Body of pancreas (tissue), 4 donors: ENCODE results near the gene TSEN34.

Experiments
- POLR2A ChIP-seq, 3 donors: fragments of 450-650 bp; IDR thresholded peaks; one replicate each; pipeline ENCODE4 v1.6.1; 2016; ENCODE audit warnings: antibody characterized with exemption in 3 of 3, mild to moderate bottlenecking in 2 of 3
- TF ChIP-seq, protein P1 (sequence below), 7 experiments: fragments of 450-650 bp in 4 of 7; fragments of 200-600 bp in 3 of 7; sonication (generic) in 3 of 7; IDR thresholded peaks; one replicate each; pipeline ENCODE4 v1.5.1; 2016 to 2019; ENCODE audit warnings: antibody characterized with exemption in 7 of 7

DNA sequence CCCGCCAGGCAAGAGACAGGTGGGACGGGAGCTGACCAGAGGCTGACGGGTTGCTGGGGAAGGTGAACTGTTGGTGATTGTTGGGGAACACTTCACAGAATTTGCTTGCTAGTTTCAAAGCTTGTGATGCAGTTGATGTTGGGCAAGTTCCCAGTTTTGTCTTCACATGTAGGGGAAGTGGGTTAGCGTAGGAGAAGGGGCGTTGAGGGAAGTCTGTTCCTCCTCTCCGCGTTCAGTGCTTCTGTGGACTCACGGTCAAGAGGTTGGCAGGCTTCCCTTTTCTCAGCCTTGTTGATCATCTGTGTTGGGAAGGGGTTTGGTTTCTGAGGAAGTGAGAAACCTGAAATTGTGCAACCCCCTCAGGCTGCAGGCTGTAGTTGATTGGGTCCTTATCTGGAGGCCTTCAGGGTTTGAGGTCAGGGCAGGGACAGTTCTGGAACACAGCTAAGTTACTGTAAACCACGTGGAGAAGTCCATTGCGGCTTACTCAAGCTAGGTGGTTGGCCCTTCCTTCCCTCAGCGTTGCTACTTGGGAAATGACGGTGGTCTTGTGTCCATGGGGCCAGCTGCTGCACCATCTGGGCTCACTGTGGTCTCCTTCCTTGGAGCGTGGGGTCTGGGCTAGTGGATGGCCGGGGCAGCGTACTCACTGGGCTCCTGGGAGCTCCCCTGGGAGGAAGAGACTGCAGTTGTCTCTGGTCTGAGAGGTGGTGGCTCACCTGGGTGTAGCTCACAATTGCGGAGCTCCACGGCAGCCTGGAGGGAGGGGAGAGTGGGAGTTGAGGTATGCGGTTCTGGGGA, 17.1 kb downstream of the TSEN34 start:
- TF ChIP-seq, protein P1, sequence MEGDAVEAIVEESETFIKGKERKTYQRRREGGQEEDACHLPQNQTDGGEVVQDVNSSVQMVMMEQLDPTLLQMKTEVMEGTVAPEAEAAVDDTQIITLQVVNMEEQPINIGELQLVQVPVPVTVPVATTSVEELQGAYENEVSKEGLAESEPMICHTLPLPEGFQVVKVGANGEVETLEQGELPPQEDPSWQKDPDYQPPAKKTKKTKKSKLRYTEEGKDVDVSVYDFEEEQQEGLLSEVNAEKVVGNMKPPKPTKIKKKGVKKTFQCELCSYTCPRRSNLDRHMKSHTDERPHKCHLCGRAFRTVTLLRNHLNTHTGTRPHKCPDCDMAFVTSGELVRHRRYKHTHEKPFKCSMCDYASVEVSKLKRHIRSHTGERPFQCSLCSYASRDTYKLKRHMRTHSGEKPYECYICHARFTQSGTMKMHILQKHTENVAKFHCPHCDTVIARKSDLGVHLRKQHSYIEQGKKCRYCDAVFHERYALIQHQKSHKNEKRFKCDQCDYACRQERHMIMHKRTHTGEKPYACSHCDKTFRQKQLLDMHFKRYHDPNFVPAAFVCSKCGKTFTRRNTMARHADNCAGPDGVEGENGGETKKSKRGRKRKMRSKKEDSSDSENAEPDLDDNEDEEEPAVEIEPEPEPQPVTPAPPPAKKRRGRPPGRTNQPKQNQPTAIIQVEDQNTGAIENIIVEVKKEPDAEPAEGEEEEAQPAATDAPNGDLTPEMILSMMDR (IDR thresholded peaks at IDR 0.05), result no peak
- TF ChIP-seq POLR2A (IDR thresholded peaks at IDR 0.05), result peak; percentile 6 to 61 (median 47)
